Prostate gland (tissue), 2 donors: Measurements from ENCODE around the gene FN3K. TPM values are rescaled to one million over a fixed set of nuclear protein-coding genes. Genes with fewer than 3 reads are reported as not detected.

Experiments used
- DNase-seq: peaks from one replicate; pipeline ENCODE4 v3.0.0-alpha.2; 2019; ENCODE audit warnings: low spot score
- H3K27ac ChIP-seq, 2 donors: fragments of 200-600 bp; sonication (generic); 2 replicates each; pipeline ENCODE4 v1.5.1; 2017 to 2019
- H3K27me3 ChIP-seq: fragments of 200-600 bp; sonication (generic); replicated peaks from 2 replicates; pipeline ENCODE4 v1.5.1; 2019; ENCODE audit not compliant: insufficient read depth
- H3K36me3 ChIP-seq, 2 donors: fragments of 200-600 bp; sonication (generic); 1 replicate in 1 of 2; 2 replicates in 1 of 2; pipeline versions ENCODE4 v1.5.1 to v1.8.1; 2017 to 2019
- H3K4me1 ChIP-seq: fragments of 200-600 bp; sonication (generic); replicated peaks from 2 replicates; pipeline ENCODE4 v1.5.1; 2019
- H3K4me3 ChIP-seq, 2 donors: fragments of 200-600 bp; sonication (generic); 2 replicates each; pipeline ENCODE4 v1.5.1; 2017 to 2019
- H3K9me3 ChIP-seq: fragments of 200-600 bp; sonication (generic); 2 replicates; pipeline ENCODE4 v1.5.1; 2017
- CTCF ChIP-seq, 4 experiments: fragments of 200-600 bp in 2 of 4; fragments of 450-650 bp in 2 of 4; sonication (generic) in 2 of 4; IDR thresholded peaks; 1 replicate in 3 of 4; 2 replicates in 1 of 4; pipeline ENCODE4 v1.5.1; 2016 to 2019; ENCODE audit warnings: antibody characterized with exemption in 4 of 4, mild to moderate bottlenecking in 2 of 4, moderate library complexity in 2 of 4
- POLR2A ChIP-seq: fragments of 450-650 bp; IDR thresholded peaks from one replicate; pipeline ENCODE4 v1.6.1; 2016; ENCODE audit warnings: antibody characterized with exemption, mild to moderate bottlenecking
- POLR2AphosphoS5 ChIP-seq: sonication (generic); formaldehyde crosslinking; IDR thresholded peaks from one replicate; pipeline ENCODE4 v1.6.1; 2017; ENCODE audit warnings: antibody characterized with exemption
- WGBS: methylation state at CpG from one replicate; pipeline ENCODE4 v1.1.5; 2018; 5-methylcytosine and 5-hydroxymethylcytosine counted together
- intact Hi-C: fragments of 100-400 bp; cut with DNase I; formaldehyde crosslinking; loops from one replicate; pipeline ENCODE4 v1.14.2; 2022
- total RNA-seq, 2 donors: library from RNA; depleted of rRNA; stranded (reverse); fragments of >200 nt; gene quantifications; one replicate each; pipeline ENCODE4 v1.1.0, GENCODE V29; 2016

The FN3K gene
- total RNA-seq, 2 donors from 2014 or later, result 16.9 to 32.2 TPM

- intact Hi-C loops, result loop anchor here (5.0 kb wide), 1 partner anchor 137 kb away; no protein-coding TSS in a partner anchor
- TF ChIP-seq CTCF (IDR thresholded peaks at IDR 0.05) (no peak), POLR2A (no peak), POLR2AphosphoS5 (no peak)
- 79% methylated on average over 12 of the region's 12 CpGs for WGBS
Measured at GRCh38 chr17:82780195-82780594, 44.8 kb downstream of the FN3K start.

GRCh38 chr17:82780971-82781893 lies 45.8 kb downstream of the FN3K start:
- no peaks in the 10 kb centered on the region for H3K27me3 ChIP-seq
- intact Hi-C loops, result loop anchor here (5.0 kb wide), 1 partner anchor 136 kb away; no protein-coding TSS in a partner anchor
- no peaks in the 10 kb centered on the region for H3K4me1 ChIP-seq
- no peaks in the 10 kb centered on the region for H3K36me3 ChIP-seq
- H3K4me3 ChIP-seq, result no peak overlapping the region
- no peaks in the 10 kb centered on the region for H3K9me3 ChIP-seq
- WGBS, result 78% methylated on average over 26 of the region's 27 CpGs
- DNase-seq, result no peak
- H3K27ac ChIP-seq, result no peak overlapping the region
- no peak for TF ChIP-seq CTCF (IDR thresholded peaks at IDR 0.05)
- TF ChIP-seq POLR2A, result no peak
- TF ChIP-seq POLR2AphosphoS5, result no peak

More at GRCh38 chr17:82780195-82780594, 44.8 kb downstream of the FN3K start:
- no peak overlapping the region for H3K27ac ChIP-seq
- no peak for DNase-seq
- H3K36me3 ChIP-seq, result no peaks in the 10 kb centered on the region
- no peak overlapping the region for H3K4me3 ChIP-seq
- no peaks in the 10 kb centered on the region for H3K27me3 ChIP-seq
- H3K4me1 ChIP-seq, result no peaks in the 10 kb centered on the region
- no peaks in the 10 kb centered on the region for H3K9me3 ChIP-seq

GRCh38 chr17:82781894-82782274 lies 46.5 kb downstream of the FN3K start:
- no peaks in the 10 kb centered on the region for H3K27me3 ChIP-seq
- TF ChIP-seq CTCF (IDR thresholded peaks at IDR 0.05) (peak; percentile 98 to 99 (median 99)), POLR2A (peak; percentile 37), POLR2AphosphoS5 (peak; percentile 82)
- WGBS, result 16% methylated on average over 8 of the region's 8 CpGs
- H3K27ac ChIP-seq, result peak overlapping the region; percentile 8 to 35
- peaks cover under 1% of the 10 kb centered on the region for H3K4me1 ChIP-seq
- H3K36me3 ChIP-seq, result no peaks in the 10 kb centered on the region
- H3K9me3 ChIP-seq, result no peaks in the 10 kb centered on the region
- H3K4me3 ChIP-seq, result no peak overlapping the region
- intact Hi-C loops, result loop anchor here (5.0 kb wide), 1 partner anchor 135 kb away; no protein-coding TSS in a partner anchor
- DNase-seq, result peak; percentile 86

GRCh38 chr17:82782657-82783207 lies 47.3 kb downstream of the FN3K start:
- intact Hi-C loops, result loop anchor here (5.0 kb wide), 1 partner anchor 135 kb away; no protein-coding TSS in a partner anchor
- Histone ChIP-seq H3K27me3 (no peaks in the 10 kb centered on the region), H3K27ac (no peak overlapping the region), H3K4me1 (peaks cover 2% of the 10 kb centered on the region), H3K36me3 (no peaks in the 10 kb centered on the region), H3K4me3 (no peak overlapping the region), H3K9me3 (no peaks in the 10 kb centered on the region)
- no peak for DNase-seq
- WGBS, result 84% methylated on average over 42 of the region's 42 CpGs
- TF ChIP-seq CTCF (IDR thresholded peaks at IDR 0.05) (no peak), POLR2AphosphoS5 (no peak), POLR2A (no peak)
